ENCODE data around the gene LPCAT3.
A peak's percentile ranks its signal among the peaks of the same experiment; 100 is the strongest.

The LPCAT3 gene

GRCh38 chr12:6962285-6963015, 55.8 kb downstream of the LPCAT3 start:
- DNase-seq, result peak; percentile 67

GRCh38 chr12:6961695-6962284, 56.5 kb downstream of the LPCAT3 start:
- peak; percentile 76 for DNase-seq

- peak; percentile 75 for DNase-seq
Measured at GRCh38 chr12:6961278-6961694, 57.0 kb downstream of the LPCAT3 start.

- DNase-seq, result peak; percentile 58
Measured at GRCh38 chr12:6960593-6961277, 57.5 kb downstream of the LPCAT3 start.

GRCh38 chr12:6959805-6960592, 58.3 kb downstream of the LPCAT3 start:
- DNase-seq, result no peak

GRCh38 chr12:6959058-6959804, 59.0 kb downstream of the LPCAT3 start:
- DNase-seq, result peak; percentile 76

GRCh38 chr12:6958609-6959057, 59.6 kb downstream of the LPCAT3 start:
- DNase-seq, result peak; percentile 44

- DNase-seq, result no peak
Measured at GRCh38 chr12:6957741-6958608, 60.3 kb downstream of the LPCAT3 start.

- no peak for DNase-seq
Measured at GRCh38 chr12:6957151-6957701, 61.0 kb downstream of the LPCAT3 start.

- no peak for DNase-seq
Measured at GRCh38 chr12:6956021-6956727, 62.1 kb downstream of the LPCAT3 start.

GRCh38 chr12:6955108-6956020, 62.9 kb downstream of the LPCAT3 start:
- no peak for DNase-seq

- no peak for DNase-seq
Measured at GRCh38 chr12:6954316-6955107, 63.8 kb downstream of the LPCAT3 start.

- peak; percentile 96 for DNase-seq
Measured at GRCh38 chr12:6953442-6954315, 64.6 kb downstream of the LPCAT3 start.

- peak; percentile 28 for DNase-seq
Measured at GRCh38 chr12:6952863-6953441, 65.3 kb downstream of the LPCAT3 start.

GRCh38 chr12:6952121-6952862, 66.0 kb downstream of the LPCAT3 start:
- DNase-seq, result no peak

GRCh38 chr12:6951551-6952120, 66.6 kb downstream of the LPCAT3 start:
- DNase-seq, result no peak
